NCI-H748 (cell line): Measurements from ENCODE around the gene PPP2R5C.

Experiments used
- DNase-seq: peaks from one replicate; lab custom pipeline; 2025; ENCODE audit not compliant: unreplicated experiment; lab: John Stamatoyannopoulos, UW

PPP2R5C gene

DNA sequence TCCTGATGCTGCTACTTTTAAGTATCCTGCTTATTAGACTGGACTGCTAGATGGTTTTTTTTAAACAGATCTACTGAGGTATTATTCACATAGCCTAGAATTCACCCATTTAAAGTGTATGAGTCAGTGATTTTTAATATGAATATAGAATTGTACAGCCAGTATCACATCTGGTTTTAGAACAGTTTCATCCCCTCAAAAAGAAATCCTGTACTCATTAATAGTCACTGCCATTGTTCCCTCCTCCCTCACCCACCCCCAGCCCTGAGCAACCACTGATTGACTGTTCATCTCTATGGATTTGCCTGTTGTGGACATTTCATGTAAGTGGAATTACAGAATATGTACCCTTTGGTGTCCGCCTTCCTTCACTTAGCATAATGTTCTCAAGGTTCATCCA is 98.4 kb downstream of the PPP2R5C start:
- DNase-seq: no peak

- no peak for DNase-seq
Measured at GRCh38 chr14:101861464-101861863, 100.0 kb downstream of the PPP2R5C start.

DNA sequence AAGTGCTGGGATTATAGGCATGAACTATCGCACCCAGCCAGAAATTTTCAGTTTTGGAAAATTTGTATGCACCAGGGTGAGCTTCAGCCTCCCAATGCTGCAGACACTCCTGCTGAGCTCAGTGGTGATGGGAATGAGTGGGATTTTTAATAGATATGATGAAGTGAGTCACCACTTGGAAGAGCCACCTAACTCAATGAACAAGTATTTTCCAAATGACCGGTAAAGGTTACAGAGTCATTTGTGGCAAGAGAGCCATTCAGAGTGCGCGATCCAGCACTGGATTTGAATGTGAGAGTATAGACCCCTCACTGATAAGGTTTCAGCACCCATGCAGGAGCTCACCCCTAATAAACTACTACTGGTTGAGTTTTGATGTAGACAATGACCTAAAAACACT is 100.7 kb downstream of the PPP2R5C start:
- DNase-seq: no peak

DNA sequence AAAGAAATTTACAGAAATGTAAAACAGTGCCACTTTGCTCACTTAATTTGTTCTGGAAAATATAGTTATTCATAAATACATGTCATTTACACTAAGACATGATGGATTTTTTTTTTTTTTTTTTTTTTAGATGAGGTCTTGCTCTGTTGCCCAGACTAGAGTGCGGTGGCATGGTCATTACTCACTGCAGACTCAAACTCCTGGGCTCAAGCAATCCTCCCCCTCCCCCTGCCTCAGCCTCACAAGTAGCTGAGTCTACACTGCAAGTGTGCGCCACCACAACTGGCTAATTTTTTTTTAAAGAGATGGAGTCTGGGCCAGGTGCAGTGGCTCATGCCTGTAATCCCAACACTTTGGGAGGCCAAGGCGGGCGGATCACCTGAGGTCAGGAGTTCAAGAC is 101.2 kb downstream of the PPP2R5C start:
- no peak for DNase-seq

DNA sequence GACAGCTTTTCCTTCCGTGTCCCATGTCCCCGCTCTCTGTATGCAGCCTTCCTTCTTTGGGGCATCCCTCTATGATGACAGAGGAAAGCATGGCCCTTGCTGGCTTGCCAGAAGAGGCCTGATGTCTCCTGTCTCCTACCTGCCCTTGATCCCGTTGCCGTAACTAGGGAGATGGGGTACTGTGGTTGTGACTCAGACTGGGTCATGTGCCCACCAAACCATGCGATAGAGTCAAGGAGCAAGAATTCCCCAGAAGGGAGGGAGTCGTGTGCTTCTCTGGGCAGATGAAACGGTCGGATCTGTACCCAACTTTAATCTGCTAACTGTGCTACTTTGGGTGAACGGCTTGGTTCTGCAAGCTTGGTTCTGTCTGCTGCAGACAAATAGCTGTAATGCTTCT is 103.8 kb downstream of the PPP2R5C start:
- DNase-seq: no peak

DNA sequence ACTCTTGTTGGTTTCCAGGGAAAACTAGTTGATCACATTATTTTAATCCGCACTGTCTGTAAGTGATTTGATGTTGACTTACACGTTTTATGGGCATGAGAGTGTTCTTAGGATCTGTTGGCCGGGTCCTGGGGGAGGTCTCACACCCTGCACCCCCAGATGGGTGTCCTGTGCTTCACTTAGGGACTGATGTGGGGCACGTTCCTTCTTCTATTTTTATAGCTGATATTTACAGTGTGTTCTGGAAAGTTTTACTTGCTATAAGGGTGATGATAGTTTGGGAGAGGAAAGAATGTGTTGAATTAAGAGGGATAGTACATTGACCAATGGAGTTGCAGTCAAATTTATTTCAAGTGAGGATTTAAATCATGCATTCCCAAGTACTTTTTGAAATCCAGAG is 106.3 kb downstream of the PPP2R5C start:
- DNase-seq: no peak

GRCh38 chr14:101869217-101869616 is 107.7 kb downstream of the PPP2R5C start:
- DNase-seq: no peak

- no peak for DNase-seq
Measured at GRCh38 chr14:101870273-101870939, 108.9 kb downstream of the PPP2R5C start.

GRCh38 chr14:101872346-101872745 is 110.8 kb downstream of the PPP2R5C start:
- DNase-seq: no peak

DNA sequence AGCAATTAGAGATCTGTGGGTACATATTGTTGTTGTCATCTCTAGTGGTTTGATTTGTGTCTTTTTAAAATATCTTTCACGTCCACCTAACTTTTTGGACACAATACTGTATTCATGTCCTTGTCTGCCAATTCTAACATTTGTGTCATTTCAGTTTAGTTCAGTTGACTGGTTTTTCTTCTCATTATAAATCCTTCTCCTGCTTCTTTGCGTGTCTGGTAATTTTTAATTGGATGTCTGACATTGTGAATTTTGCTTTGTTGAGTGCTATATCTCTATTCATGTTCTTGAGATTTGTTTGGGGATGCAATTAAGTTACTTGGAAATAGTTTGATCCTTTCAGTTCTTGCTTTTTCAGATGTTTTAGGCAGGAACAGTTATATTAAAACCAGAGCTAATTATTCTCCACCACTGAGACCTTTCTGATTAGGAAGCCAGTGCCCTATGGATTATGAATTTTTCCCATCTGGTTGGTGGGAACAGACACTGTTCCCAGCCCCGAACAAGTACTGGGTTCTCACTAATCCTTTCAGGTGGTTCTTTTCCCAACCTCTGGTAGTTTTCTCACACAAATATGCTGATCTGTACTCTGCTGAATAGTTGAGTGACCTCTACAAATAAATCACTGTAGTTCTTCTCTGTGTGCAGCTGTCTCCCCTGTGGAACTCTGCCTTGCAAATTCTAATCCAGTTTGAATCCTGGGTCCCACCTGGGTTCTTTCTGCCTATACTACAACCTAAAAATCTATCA is 111.7 kb downstream of the PPP2R5C start:
- no peak for DNase-seq

DNA sequence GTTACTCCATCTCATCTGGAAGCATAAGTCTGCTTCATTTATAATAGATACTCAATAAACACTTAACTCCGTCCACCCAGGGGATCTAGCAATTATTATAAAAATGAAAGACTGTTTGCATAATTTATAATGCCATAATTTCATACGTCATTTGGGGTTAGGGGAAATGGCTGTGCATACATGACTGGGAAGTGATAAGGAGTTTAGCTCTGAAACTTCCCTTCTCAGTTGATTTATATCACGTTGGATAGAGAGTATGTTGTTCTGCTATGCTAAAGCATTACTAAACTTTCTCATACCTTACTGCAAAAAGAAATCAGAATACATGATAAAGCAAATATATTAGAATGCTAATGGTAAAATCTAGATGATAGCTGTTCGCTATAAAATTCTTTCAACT is 112.5 kb downstream of the PPP2R5C start:
- no peak for DNase-seq

DNA sequence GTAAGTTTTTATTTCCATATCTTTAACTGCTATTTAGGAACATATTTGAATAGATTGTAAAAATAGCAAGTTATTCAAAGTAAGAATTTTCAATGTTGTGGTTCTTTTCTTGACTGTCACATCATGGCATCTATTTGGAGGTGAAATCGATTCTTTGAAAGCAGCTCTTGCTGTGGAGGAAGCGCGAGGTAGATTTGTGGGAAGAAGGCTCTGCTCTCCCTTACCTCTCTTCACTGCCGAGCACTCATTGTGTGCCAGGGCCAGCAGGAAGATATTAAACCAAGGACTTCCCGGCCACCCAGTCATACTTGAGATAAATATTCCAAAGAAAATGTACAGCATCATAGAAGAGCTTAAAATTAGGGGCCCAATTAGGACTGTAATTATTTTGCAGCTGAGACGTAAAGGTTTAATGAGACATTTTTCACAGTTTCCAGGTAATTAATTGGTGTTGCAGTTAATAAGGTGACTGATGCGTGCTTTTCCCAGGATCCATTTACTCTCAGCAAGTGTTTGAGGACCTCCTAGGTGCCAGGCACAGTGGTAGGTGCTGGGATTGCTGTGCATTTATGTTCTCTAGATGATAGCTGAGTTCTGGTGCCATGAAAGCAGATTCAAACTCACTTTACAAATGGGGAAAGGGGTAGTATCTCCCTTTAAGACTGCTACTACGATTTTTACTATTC is 113.7 kb downstream of the PPP2R5C start:
- no peak for DNase-seq

DNA sequence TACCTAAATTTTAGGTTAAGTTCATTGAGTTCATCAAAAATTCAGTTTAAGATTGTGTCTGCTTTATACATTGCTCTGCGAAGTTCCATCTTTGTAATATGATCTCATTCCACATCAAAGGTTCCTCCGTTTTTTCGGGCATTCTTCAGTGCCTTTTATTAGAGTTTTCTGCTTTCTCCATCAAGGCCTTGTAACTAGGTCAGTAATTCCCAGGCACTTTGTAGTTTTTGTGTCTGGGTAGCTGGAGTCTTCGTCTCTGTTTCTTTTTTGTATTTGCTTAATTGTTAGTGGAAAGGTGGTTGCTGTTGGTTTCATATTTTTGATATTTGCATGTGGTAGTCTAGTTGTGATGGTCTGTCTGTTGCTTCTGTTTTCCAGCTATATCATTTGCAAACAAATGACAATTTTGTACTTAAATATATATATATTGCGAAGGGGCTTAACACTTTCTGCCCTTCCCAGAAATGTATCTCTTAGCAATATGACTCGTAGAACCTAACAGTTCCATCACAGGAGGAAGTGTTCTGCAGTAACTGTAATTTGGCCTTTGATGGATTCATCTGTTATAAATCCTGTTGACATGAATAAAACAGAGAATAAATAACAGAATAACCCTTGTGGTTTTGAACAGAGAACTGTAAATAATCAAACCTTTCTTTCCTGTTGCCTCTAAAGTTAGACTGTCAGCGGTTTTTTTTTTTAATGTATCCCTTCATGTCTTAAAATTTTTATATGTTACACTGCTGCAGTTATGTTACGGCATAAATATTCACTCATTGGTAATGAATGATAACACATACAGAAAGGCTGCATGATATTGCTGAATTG is 114.4 kb downstream of the PPP2R5C start:
- DNase-seq: no peak

DNA sequence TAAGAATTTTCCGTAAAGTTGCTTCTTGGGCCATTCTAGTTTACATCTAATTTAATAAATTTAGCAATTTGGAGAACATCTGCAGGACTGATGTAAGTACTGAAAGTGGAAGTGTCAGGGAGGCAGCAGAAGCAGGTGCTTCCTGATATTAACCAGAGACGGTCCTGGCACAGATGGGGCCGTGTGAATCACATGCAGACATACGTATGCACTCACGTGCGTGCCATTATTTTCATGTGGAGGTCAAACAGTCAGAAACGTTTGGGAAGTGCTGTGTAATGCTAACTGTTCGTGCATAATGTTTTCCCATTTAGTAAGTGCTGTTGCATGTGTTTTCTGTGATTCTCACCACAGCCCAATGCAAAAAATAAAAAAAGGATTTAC is 115.0 kb downstream of the PPP2R5C start:
- DNase-seq: no peak

DNA sequence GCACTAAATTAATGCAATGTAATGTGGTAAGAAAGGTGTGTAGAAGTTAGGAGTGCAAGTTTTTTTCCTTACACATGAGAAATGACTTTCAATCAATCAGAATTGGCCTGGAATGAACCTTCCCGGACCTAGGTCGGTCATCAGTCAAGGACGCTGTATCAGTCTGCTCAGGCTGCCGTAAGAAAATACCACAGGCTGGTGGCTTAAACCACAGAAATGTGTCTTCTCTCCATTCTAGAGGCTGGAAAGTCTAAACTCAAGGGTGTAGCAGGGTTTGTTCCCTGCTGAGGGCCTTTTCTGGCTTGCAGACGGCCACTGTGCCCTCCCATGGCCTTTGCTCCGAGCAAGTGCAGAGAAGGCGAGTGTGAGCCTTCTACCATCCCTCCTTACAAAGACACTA is 116.3 kb downstream of the PPP2R5C start:
- no peak for DNase-seq

- no peak for DNase-seq
Measured at GRCh38 chr14:101878211-101878821, 116.8 kb downstream of the PPP2R5C start.

- no peak for DNase-seq
Measured at GRCh38 chr14:101878822-101879528, 117.5 kb downstream of the PPP2R5C start.

- no peak for DNase-seq
Measured at GRCh38 chr14:101879529-101880336, 118.2 kb downstream of the PPP2R5C start.

DNA sequence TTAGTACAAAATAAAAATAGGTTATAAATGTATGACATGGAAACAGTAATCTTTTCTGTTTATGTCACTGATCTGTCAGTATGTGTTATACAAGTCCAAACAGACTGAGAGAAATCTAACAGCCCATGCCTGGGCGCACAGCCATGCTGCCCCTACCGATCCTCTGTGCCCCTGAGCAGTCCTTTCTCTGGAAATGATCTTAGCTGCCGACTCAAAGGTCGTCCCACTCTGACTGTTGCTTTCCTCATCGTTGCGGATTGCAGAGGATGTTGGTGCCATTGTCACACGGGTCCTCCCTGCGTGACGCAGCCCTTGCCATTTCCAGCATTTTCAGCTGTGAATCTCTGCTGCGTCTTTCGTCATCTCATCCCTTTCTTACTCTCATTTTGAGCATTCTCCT is 119.9 kb downstream of the PPP2R5C start:
- no peak for DNase-seq
